ENCODE data around the gene TCF7L2.

TCF7L2 gene

DNA sequence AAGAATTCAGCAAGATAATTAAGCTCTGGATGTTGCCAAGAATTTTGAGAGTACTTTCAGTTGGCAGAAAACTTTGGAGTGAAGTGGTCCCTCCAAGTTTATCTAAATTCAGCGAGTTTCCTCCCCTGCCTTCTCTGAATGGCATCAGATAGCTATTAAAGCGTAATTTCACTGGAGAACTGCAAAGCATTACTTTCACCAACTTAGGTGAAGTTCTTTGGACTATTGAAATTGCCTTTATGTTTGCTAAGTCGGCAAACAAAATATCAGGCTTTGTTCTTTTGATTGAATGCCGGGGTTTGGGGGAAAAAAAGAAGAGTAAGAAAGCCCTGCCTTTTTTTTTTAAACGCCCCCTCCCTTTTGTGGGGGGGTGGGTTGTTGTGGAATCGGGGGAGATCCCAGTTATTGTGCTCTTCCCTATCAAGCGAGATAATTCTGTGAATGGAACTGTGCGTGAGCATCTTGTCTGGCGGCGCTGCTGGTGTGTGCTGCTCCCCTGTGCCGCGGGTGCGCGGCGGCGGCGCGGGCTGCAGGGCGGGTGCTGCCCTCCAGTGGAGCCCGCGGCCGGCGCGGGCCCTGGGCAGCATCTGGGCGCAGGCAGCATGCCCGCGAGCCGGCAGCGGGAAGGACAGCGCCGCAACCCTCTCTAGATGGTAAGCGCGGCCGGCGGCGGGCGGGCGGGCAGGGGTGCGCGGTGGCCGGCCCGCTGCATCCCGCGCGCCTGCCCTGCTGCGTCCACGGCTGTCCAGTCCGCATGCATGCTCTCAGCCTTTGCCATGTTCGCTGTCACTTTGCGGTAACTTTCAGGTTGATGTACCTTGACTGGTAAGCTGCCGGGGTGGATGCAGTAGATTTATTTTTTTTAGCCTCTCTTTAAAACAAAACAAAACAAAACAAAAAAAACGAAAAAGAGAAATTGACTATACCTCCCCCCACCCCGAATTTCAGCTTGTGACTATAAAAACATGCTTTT lies 176.5 kb downstream of the TCF7L2 start:
- peak overlapping the region; percentile 70 for H3K4me3 ChIP-seq
- no peak for DNase-seq (ENCODE audit: low spot score)
- no peak overlapping the region for H3K27ac ChIP-seq
- TF ChIP-seq, protein P1, sequence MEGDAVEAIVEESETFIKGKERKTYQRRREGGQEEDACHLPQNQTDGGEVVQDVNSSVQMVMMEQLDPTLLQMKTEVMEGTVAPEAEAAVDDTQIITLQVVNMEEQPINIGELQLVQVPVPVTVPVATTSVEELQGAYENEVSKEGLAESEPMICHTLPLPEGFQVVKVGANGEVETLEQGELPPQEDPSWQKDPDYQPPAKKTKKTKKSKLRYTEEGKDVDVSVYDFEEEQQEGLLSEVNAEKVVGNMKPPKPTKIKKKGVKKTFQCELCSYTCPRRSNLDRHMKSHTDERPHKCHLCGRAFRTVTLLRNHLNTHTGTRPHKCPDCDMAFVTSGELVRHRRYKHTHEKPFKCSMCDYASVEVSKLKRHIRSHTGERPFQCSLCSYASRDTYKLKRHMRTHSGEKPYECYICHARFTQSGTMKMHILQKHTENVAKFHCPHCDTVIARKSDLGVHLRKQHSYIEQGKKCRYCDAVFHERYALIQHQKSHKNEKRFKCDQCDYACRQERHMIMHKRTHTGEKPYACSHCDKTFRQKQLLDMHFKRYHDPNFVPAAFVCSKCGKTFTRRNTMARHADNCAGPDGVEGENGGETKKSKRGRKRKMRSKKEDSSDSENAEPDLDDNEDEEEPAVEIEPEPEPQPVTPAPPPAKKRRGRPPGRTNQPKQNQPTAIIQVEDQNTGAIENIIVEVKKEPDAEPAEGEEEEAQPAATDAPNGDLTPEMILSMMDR (IDR thresholded peaks at IDR 0.05) = peak; percentile 77

DNA sequence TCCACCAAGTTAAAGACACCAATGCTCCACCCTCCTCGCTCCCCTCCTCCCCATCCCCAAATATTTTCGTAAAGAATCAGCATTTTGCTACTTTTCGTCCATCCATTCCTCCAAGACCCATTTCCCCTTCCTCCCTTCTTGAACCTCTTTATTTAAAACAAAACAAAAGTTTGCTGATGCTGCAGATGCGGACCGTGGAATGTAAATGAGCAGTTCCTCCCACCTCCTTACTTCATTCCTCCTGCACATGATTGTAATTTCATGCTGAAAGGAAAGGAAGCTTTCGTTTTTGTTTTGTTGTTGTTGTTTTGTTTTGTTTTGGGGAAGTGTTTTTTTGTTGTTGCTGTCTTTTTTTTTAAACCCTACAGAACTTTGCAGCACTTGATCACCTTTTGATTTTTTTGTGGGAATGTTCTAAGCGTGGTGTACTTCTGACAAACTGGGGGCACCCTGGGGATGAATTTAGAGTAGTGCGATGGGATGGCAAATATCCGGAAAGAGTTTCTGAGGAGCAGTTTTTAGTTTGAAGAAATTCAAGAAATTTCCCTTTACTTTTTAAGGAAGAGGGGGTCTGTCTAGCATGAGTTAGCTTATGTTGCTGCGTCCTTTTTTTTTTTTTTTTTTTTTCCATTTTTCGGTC lies 177.3 kb downstream of the TCF7L2 start:
- TF ChIP-seq, protein P1 (IDR thresholded peaks at IDR 0.05) = no peak
- no peak overlapping the region for H3K27ac ChIP-seq
- no peak for DNase-seq (ENCODE audit: low spot score)
- H3K4me3 ChIP-seq = peak overlapping the region; percentile 70

DNA sequence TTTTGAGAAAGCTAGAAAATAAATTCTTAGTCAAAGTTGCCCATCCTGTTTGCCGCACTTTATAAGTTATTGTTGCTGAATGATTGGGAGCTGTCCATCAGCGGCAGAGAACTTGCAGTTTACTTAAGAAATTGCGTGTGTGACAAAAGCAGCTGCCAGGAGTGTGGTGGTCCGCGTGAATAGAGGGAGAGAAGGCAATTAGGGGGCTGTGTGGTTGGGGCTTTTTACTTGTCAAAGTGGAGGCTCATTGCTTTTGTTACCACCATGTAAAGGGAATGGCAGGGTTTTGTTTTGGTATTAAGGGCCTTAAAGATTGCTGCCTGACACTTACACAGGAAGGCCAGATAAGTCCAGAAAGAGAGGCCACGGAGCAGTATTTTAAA lies 177.8 kb downstream of the TCF7L2 start:
- no peak overlapping the region for H3K4me3 ChIP-seq
- H3K27ac ChIP-seq = peak overlapping the region in 1 of 2 donors; percentile 71
- TF ChIP-seq, protein P1 (IDR thresholded peaks at IDR 0.05) = no peak
- DNase-seq (ENCODE audit: low spot score) = no peak

DNA sequence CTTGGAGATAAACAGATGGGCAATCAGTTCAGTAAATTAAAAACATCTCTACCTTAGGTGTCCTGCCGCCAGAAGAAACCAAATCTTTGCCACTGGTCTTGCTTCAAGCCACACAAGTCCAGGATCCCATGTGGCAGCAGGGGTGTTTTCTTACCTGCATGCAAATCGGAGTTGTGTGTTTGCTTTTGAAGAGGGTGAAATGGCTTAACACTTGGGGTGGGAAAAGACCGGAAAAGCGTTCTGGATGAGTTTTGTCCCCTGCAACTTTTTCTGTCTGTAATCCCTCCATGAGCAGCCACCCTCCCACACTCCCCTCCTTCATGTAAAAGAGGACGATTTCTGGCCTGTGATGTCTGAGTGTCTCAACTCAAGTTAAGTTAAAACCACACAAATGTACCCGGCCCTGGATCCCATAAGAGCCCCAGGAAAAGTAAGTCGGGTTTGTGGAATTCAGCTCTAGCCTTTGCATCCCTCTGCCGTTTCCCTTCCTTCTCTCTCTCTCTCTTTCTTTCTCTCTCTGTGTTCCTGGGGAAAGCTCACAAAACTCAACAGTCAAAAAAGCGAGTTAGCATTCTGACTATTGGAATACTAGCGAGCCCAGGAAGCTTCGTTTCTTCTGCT lies 178.5 kb downstream of the TCF7L2 start:
- TF ChIP-seq, protein P1 (IDR thresholded peaks at IDR 0.05) = no peak
- Histone ChIP-seq H3K27ac (peak overlapping the region; percentile 50 to 71), H3K4me3 (peak overlapping the region; percentile 24)
- DNase-seq (ENCODE audit: low spot score) = no peak

DNA sequence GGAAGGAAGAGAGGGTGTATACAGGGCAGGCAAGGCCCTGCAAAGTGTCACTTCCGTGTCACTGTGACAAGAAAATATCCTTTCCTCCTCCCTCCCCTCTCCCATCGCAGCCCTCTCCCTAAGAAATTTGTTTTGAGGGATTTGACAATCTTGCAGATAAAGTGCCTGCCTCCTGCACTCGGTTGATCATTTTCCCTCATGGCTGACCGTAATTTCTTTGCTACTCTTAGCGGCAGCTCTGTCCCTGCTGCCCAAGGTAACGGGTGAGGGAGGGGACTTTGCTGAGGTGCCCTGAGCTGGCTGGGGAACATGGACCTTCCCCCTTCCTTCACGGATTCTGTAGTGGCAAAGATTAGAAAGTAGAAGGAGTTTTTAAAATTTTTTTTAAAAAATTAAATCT lies 179.1 kb downstream of the TCF7L2 start:
- H3K4me3 ChIP-seq = peak overlapping the region; percentile 24
- TF ChIP-seq, protein P1 (IDR thresholded peaks at IDR 0.05) = no peak
- DNase-seq (ENCODE audit: low spot score) = no peak
- H3K27ac ChIP-seq = peak overlapping the region; percentile 50 to 71

DNA sequence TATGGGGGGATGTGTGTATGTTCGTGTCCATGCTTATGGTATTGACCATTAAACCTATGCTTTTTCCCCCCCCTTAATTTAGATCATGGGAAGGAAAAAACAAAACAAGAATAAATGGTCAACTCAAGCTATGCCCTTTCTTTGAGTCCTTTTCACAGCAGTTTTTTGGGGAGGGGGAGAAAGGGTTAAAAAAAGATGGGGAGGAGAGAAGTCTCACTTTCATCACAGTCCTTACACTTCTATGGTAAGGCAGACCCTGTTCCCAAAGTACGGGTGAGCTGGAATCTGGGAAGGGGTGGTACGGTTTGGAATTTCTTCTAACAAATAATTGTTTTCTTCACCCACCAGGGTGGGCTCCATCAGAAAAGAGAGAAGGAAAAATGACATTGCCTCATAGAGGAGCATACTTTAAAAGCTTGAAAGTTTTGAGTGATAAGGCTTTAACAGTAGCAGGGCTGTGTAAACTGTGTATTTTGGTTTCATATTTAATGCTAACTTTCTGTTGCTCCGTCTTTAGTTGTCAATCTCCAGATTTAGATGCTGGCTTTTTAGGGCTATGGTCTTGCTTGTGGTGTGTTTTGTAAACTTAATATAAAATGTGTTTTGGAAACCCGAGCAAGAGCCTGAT lies 180.1 kb downstream of the TCF7L2 start:
- Histone ChIP-seq H3K4me3 (peak overlapping the region; percentile 13), H3K27ac (peak overlapping the region; percentile 18 to 72)
- TF ChIP-seq, protein P1 (IDR thresholded peaks at IDR 0.05) = no peak
- DNase-seq (ENCODE audit: low spot score) = no peak
